ENCODE measurements around the gene PCSK5.

Gene PCSK5

GRCh38 chr9:76213751-76214150 is 323.3 kb downstream of the PCSK5 start:
- no peak for DNase-seq

GRCh38 chr9:76215066-76215465 is 324.6 kb downstream of the PCSK5 start:
- no peak for DNase-seq

- DNase-seq = no peak
Observed at GRCh38 chr9:76216161-76216649, 325.7 kb downstream of the PCSK5 start.

DNA sequence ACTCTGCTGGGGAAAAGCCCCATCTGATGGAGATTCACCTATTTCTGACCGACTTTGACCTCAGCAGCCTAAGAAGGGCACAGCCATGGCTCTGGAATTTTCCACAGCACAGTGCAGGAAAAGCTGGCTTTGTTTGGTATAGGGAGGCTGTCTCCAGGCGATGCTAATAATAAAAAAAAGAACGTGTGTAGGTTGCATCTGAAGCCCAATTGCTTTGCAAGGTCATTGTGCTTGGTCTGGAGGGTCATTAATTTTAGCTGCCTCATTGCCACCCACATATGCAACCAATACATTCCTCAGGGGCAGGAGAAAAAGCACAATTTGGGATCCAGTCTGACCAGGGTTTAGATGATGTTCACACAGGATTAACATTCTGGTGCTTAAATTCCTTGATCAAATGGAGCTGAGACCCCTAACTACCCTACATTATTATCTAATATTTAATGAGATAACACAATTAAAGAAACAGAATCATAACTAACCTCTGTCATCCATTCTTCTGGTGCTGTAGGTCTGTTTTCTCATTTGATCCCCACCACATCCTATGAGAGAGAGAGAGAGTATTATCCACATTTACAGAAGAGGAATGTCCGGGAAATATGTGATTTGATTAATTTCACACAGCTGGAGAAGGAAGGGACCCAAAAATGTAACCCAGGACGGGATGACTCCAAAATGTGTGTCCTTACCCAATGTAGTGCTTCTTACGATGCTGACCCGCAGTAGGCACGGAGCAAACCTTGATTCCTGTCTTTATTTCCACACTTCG is 327.8 kb downstream of the PCSK5 start:
- no peak for DNase-seq

- DNase-seq = no peak
Observed at GRCh38 chr9:76218886-76219445, 328.5 kb downstream of the PCSK5 start.

- no peak for DNase-seq
Observed at GRCh38 chr9:76219560-76220151, 329.2 kb downstream of the PCSK5 start.

DNA sequence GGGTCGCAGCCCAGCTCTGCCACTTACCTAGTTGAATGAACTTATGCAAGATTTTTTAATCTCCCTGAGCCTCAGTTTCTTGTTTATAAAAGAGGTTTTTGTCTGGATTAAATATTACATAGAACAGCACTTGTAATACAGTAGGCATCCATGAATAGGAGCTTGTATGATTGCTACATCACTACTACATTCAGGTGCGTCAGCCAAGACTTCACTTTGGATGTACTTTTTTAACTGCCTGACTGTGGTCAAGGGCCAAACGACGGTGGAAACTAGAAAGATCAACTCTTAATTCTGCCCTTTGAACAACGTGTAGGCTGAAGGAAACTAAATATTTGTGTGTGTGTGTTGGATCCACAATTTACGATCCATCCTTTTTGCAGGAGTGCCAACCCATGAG is 330.9 kb downstream of the PCSK5 start:
- DNase-seq = no peak

- no peak for DNase-seq
Observed at GRCh38 chr9:76223749-76224340, 333.4 kb downstream of the PCSK5 start.

DNA sequence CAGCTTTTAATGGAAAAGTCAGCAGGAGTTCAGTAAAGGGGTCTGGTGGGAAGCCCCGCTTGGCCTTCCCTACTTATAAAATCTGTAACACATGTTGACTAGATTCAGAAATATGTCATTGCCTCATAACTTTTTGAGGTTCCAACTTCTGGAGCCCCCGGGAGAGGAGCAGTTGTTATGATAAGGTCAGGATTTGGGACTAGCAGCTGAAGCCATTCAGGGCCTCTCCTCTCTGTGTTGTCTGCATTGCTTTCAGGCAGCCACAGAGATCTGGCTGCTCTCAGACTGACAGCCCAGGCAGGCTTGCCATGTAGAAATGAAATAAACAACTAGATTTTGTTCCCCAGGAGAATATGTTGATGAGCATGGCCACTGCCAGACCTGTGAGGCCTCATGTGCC is 336.7 kb downstream of the PCSK5 start:
- DNase-seq = no peak

DNA sequence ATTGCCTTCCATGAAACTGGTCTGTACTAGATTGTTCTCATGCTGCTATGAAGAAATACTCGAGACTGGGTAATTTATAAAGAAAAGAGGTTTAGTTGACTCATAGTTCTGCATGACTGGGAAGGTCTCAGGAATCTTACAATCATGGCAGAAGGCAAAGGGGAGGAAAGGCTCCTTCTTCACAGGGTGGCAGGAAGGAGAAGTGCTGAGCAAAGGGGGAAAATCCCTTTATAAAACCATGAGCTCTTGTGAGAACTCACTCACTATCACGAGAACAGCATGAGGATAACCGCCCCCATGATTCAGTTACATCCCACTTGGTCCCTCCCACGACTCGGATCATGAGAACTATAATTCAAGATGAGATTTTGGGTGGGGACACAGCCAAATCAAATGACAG is 340.5 kb downstream of the PCSK5 start:
- no peak for DNase-seq

DNA sequence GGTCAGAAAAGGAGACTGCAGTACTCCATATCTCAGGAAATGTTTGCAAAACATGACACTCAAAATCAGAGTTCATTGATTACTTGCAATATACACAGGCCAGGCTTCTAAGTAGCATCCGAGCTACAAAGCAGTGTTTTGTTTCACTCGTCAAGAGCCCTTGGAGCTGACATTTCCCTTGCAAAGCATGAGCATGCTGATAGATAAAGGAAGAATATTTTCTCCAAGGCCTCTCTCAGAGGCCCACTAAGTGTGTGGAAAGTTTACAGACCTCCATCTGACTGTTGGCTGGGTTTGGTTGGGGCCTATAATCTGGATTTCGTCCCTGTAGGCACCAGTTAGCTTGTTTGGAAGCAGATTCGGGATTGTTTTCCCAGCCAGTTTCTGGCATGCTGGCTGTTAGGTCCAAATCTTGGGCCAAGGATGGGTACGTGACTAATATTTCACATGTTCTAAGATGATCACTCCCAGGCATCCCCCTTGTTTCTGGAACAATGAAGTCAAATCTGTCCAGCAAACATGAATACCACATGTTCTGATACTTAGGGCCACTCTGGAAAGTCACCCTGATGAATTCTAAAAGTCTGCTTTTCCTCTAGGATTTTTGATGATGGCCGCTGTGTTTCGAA is 342.5 kb downstream of the PCSK5 start:
- no peak for DNase-seq

GRCh38 chr9:76240578-76240977 is 350.1 kb downstream of the PCSK5 start:
- DNase-seq = no peak

- DNase-seq = no peak
Observed at GRCh38 chr9:76245518-76245917, 355.0 kb downstream of the PCSK5 start.

DNA sequence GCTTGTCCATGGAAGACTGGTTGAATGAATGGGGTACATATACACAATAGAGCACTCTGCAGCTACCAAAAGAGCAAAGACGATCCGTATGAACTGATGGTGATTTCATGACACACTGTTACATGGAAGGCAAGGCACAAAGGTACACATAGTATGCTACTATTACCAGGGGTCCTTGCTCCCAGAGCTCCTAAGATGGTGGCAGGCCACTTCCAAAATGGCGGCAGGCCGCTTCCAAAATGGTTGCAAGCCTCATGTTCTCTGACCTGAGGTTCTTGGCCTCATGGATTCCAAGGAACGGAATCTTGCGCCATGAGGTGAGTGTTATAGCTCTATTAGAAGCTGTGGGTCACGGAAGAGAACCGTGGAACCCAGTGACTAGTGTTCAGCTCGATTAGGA is 356.2 kb downstream of the PCSK5 start:
- no peak for DNase-seq

DNA sequence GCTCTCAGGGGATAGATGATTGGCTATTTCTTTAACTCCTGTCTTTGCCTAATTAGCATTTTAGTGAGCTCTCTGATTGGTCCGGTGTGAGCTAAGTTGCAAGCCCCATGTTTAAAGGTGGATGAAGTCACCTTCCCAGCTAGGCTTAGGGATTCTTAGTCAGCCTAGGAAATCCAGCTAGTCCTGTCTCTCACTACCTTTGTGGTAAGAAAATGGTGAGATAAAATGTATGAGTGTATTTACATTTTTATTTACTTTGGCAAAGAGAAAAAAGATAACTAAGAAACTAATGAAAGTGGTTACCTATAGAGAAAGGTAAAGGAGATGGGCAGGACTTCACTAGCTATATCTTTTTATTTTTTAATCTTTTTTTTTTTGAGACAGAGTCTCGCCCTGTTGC is 357.0 kb downstream of the PCSK5 start:
- DNase-seq = no peak

- no peak for DNase-seq
Observed at GRCh38 chr9:76249309-76249708, 358.8 kb downstream of the PCSK5 start.

GRCh38 chr9:76255781-76256455 is 365.4 kb downstream of the PCSK5 start:
- no peak for DNase-seq

- DNase-seq = no peak
Observed at GRCh38 chr9:76257311-76257710, 366.8 kb downstream of the PCSK5 start.

DNA sequence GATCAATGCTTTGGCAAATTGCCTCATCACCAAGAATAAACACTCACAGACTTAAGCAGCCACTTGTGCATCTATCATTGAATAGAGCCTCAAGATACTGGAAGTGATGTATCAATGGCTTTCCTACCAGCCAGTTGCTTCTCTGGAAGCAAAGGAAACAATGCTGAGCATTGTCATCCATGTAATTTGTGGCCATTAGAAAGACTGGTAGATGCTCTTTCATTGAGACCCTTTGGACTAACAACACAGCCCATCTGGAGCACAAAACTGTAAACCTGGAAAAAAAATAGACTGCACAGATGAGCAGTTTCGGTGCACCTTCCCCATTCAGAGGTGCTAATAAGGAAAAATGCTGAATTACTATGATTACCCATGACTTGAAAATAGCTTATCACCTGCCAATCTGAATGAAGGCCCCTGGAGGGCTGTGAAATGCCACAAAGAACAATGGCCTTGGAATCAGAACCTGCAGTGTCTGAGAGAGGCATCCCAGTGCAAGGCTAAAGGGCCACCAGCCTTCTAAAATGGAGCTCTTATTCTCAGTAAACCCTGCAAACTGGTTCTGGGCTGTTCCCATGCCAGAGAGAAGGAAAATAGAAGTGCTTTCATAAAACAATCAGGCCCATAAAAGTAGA is 376.3 kb downstream of the PCSK5 start:
- no peak for DNase-seq

DNA sequence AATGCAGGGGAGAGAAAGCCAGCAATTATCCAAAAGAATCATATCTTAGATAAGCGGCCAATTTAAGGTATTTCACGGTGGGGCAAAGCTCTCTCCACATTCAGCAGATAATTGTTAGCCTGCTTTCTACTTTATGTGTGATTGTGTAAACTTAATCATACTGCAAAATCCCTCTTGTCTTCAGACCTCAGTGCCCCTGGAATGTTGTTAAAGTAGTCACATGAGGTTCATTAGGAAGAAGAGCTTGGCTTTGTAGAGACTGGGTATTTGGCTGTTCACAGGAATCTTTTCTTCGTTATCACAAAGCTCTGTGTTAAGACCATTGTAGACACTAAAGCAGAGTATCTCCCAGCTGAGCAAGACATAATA is 376.8 kb downstream of the PCSK5 start:
- DNase-seq = no peak

DNA sequence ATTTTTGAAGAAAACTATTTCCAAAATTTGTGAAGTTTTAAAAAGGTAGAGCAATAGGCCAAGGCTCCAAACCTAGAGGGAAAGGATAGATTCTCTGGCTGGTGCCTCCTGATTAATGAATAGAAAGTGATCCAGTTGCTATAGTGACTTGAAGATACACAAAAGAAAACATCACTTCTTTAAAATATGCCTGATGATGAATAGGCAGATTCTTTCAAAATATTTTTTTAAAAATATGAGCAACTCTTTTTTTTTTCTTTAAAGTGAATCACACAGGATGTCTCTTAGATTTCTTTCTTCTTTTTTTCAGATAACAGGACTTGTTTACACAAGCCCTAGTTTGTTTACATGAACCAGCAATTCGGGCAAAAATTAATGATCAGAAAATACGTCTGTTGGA is 379.3 kb downstream of the PCSK5 start:
- no peak for DNase-seq

DNA sequence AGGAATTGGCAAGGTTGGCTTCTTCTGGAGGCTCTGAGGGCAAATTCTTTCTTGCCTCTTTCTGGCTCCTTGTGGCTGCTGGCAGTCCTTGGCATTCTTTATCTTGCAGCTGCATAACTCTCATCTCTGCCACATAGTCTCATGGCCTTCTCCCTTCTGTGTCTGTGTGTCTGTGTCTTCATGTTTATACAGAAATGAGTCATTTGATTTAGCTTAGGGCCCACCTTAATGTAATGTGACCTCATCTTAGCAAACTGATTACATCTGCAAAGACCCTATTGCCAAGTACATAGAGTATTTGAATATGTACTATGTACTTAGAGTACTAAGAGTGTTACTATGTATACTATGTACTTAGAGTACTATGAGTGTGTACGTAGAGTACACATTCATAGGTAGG is 381.3 kb downstream of the PCSK5 start:
- DNase-seq = no peak
